D341Med (cell line): ENCODE measurements around the gene LBR.

Experiments
- DNase-seq: peaks from one replicate; pipeline ENCODE4 v3.0.0; 2012; ENCODE audit warnings: low spot score

LBR gene

GRCh38 chr1:225445639-225446594 lies 18.1 kb upstream of the LBR start:
- no peak for DNase-seq

- DNase-seq, result no peak
Observed at GRCh38 chr1:225442123-225442505, 14.3 kb upstream of the LBR start.

GRCh38 chr1:225441314-225442122 lies 13.7 kb upstream of the LBR start:
- no peak for DNase-seq

GRCh38 chr1:225440380-225441221 lies 12.8 kb upstream of the LBR start:
- DNase-seq, result no peak

GRCh38 chr1:225437710-225438437 lies 10.0 kb upstream of the LBR start:
- DNase-seq, result no peak

GRCh38 chr1:225435957-225436392 lies 8.1 kb upstream of the LBR start:
- no peak for DNase-seq

- no peak for DNase-seq
Observed at GRCh38 chr1:225435487-225435886, 7.6 kb upstream of the LBR start.

- DNase-seq, result no peak
Observed at GRCh38 chr1:225435076-225435475, 7.2 kb upstream of the LBR start.

- no peak for DNase-seq
Observed at GRCh38 chr1:225434046-225434445, 6.2 kb upstream of the LBR start.

GRCh38 chr1:225431081-225431863 lies 3.4 kb upstream of the LBR start:
- no peak for DNase-seq

GRCh38 chr1:225430301-225430700 lies 2.5 kb upstream of the LBR start:
- no peak for DNase-seq

- DNase-seq, result no peak
Observed at GRCh38 chr1:225428881-225429455, 1.1 kb upstream of the LBR start.

GRCh38 chr1:225428068-225428880 lies 436 bp upstream of the LBR start:
- peak; percentile 99 for DNase-seq

- peak; percentile 74 for DNase-seq
Observed at GRCh38 chr1:225426395-225427234, 1.2 kb downstream of the LBR start.

GRCh38 chr1:225425201-225425786 lies 2.5 kb downstream of the LBR start:
- no peak for DNase-seq

GRCh38 chr1:225424562-225425200 lies 3.2 kb downstream of the LBR start:
- no peak for DNase-seq

- no peak for DNase-seq
Observed at GRCh38 chr1:225423518-225423855, 4.4 kb downstream of the LBR start.
